Peyer's patch (tissue), 4 donors: ENCODE results near the gene SPG21.

Source experiments
- CTCF ChIP-seq, 6 experiments: fragments of 450-650 bp in 4 of 6; fragments of 200-600 bp in 2 of 6; sonication (generic) in 1 of 6; IDR thresholded peaks; one replicate each; pipeline ENCODE4 v1.5.1; 2017 to 2019; ENCODE audit warnings: antibody characterized with exemption in 6 of 6, mild to moderate bottlenecking in 3 of 6, moderate library complexity in 1 of 6
- POLR2A ChIP-seq, 2 donors: fragments of 450-650 bp; IDR thresholded peaks; one replicate each; pipeline ENCODE4 v1.5.1; 2017; ENCODE audit warnings: antibody characterized with exemption in 2 of 2, mild to moderate bottlenecking in 2 of 2, moderate library complexity in 2 of 2

GRCh38 chr15:64917211-64917610, 72.5 kb downstream of the SPG21 start:
- TF ChIP-seq CTCF (IDR thresholded peaks at IDR 0.05) (no peak), POLR2A (IDR thresholded peaks at IDR 0.05) (no peak)
